Fibroblast of pulmonary artery (primary cell): ENCODE data around the gene RXRG.

Experiments
- DNase-seq: peaks from one replicate; pipeline ENCODE4 v3.0.0-alpha.2; 2010; ENCODE audit warnings: low read depth
- H3K4me3 ChIP-seq: replicated peaks from 2 replicates; pipeline ENCODE4 v1.5.1; 2011; ENCODE audit warnings: low read depth, mild to moderate bottlenecking, control low read depth, low read length, moderate library complexity
- TF ChIP-seq, protein P1 (sequence below): IDR thresholded peaks from 2 replicates; pipeline ENCODE4 v1.5.1; 2011; ENCODE audit warnings: mild to moderate bottlenecking, control low read depth, low read length, inconsistent platforms; ENCODE audit errors: missing control alignments

The RXRG gene

DNA sequence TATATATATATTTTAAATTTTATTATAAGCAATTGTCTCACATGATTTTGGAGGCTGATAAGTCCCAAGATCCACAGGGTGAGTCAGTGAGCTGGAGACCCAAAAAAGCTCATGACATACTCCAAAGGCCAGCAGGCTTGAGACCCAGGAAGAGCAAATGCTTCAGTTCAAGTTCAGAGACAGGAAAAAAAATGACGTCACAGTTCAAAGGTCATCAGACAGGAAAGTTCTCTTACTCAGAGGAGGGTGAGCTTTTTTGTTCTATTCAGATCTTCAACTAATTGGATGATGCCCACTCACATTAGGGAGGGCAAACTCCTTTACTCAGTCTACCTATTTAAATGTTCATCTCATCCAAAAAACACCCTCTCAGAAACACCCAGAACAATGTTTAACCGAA, 18.2 kb downstream of the RXRG start:
- DNase-seq, result no peak
- no peak overlapping the region for H3K4me3 ChIP-seq
- TF ChIP-seq, protein P1, sequence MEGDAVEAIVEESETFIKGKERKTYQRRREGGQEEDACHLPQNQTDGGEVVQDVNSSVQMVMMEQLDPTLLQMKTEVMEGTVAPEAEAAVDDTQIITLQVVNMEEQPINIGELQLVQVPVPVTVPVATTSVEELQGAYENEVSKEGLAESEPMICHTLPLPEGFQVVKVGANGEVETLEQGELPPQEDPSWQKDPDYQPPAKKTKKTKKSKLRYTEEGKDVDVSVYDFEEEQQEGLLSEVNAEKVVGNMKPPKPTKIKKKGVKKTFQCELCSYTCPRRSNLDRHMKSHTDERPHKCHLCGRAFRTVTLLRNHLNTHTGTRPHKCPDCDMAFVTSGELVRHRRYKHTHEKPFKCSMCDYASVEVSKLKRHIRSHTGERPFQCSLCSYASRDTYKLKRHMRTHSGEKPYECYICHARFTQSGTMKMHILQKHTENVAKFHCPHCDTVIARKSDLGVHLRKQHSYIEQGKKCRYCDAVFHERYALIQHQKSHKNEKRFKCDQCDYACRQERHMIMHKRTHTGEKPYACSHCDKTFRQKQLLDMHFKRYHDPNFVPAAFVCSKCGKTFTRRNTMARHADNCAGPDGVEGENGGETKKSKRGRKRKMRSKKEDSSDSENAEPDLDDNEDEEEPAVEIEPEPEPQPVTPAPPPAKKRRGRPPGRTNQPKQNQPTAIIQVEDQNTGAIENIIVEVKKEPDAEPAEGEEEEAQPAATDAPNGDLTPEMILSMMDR, result no peak

DNA sequence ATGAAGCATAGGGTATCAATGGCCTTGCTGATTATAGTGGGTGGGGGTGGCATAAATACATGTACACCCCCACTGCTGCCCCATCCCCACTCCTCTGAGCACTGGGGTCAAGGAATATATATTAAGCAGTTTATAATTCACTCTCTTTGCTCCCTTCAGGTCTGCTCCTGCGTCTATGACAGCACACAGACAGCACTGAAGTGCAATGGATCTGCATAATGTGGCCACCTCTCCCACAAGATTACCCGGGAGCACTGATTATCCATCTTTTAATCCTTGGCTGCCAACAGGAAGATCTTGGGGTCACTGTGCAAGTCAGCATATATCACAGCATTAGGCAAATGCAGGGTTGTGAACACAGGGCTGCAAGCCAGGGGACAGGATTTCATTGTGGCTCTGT, 19.3 kb downstream of the RXRG start:
- DNase-seq, result no peak
- TF ChIP-seq, protein P1, result no peak
- no peak overlapping the region for H3K4me3 ChIP-seq

DNA sequence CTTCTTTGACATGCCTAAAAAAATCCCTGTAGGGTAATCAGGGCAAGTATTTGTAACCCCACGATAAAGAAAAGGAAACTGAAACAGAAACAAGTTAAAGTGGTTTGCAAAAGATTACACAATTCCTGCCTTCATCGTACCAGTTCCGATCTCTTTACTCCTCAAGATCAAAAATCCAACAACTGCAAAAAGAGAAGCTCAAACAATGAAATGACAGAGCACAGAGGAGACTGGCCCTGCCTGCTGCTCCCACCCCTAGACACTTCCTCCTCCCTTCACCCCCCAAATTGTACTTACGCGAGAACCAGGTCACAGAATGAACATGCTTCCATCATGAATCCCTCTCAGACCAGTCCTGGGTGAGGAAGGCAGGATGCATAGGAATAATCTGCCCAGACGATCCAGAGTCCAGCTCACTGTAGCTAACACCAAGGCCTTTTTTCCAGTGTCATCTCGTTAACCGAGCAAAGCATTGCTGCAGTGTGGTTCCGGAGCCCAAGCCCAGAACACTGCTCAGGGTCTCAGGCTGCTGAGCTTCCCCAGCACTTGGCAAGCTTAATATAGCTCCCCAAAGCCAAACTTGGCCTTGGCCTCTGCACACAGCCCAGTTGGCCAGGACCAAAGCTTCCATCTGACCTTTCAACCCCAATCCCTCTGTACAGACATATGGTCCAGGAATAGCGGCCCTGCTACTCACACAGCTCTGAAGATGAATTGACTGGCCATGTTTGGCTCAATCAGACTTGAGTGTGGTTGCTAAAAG, 20.3 kb downstream of the RXRG start:
- TF ChIP-seq, protein P1, result no peak
- no peak for DNase-seq
- no peak overlapping the region for H3K4me3 ChIP-seq

DNA sequence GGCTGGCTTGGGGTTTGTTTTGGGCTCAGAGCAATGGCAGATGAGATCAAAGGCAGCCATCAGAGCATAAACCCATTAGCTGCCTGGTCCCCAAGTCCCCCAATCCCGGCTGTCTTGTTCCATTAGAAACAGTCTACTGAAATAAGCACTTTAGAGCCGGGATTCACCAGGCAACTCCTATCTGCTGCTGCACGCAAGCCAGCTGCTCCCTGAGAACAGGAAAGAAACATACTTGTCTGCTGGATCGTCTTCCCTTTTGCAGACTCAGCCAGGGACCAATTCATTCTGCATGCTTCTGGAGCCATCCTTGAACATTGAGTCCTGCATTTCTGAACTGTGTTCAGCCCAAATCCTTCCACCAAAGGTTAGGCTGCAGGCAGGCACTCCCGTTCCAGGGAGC, 21.8 kb downstream of the RXRG start:
- TF ChIP-seq, protein P1, result no peak
- DNase-seq, result no peak
- no peak overlapping the region for H3K4me3 ChIP-seq

DNA sequence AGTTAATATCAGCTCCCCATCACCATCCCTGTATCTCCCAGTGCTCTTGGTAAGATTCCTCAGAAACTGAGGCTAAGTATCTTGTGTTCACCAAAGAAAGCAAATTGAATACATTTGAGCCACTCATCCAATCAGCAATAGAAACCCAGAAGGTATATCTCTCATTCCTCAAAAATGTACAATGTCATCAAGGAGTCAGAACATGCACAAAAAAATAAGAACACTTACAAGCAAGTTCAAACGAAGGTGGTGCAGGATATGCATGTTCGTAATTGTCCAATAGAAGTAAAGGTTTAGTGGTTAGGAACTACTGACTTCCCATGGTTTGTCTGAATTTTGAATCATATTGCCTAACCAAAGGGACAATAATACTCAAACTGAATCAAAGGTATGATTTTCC, 24.3 kb downstream of the RXRG start:
- H3K4me3 ChIP-seq, result no peak overlapping the region
- no peak for DNase-seq
- TF ChIP-seq, protein P1, result no peak

DNA sequence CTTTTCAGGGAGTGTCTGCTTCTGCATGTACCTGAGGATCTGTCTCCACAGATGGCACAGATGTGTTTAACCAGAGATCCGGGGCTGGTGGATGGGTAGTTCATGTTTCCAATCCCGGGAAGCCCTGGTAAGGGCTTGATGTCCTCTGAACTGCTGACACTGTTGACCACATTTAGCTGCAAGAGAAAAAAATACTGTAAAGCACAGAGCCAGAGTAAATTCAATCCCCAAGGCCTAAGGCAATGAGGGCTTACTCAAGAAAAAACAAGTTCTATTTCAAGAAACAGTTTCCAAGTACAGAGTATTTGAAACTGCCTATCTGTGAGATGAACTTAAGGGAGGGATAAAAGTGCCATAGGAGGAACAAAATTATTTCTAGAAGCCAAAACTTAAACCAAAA, 25.1 kb downstream of the RXRG start:
- TF ChIP-seq, protein P1, result no peak
- no peak overlapping the region for H3K4me3 ChIP-seq
- no peak for DNase-seq

DNA sequence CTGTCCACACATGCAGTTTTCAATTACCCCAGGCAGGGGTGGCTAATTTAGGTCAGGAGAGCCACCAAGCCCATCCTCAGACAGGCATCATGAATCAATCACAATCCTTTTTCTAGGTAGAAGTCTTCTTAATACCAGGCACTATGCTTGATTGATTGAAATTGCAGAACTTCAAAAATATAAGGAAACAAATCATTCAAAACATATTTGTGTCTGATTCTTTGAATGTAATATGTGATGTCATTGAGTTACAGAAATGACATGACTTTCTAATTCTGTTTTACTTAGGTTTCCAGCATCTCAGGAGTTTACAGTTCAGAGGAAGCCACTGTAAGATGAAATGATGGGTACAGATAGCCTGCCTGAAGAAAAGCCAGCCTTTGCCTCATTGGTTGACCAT, 26.7 kb downstream of the RXRG start:
- TF ChIP-seq, protein P1, result no peak
- no peak for DNase-seq
- H3K4me3 ChIP-seq, result no peak overlapping the region
